AG20443 (cell line): ENCODE measurements around the gene GJE1.

Experiments used
- DNase-seq: peaks from one replicate; pipeline ENCODE4 v3.0.0; 2012; ENCODE audit warnings: low spot score, mixed read lengths

GJE1 gene

GRCh38 chr6:142165227-142165626 is 32.5 kb downstream of the GJE1 start:
- no peak for DNase-seq

GRCh38 chr6:142167071-142167470 is 34.3 kb downstream of the GJE1 start:
- no peak for DNase-seq

GRCh38 chr6:142167486-142167885 is 34.8 kb downstream of the GJE1 start:
- DNase-seq, result no peak

- no peak for DNase-seq
Observed at GRCh38 chr6:142171351-142171750, 38.6 kb downstream of the GJE1 start.

GRCh38 chr6:142172758-142173157 is 40.0 kb downstream of the GJE1 start:
- DNase-seq, result no peak

- DNase-seq, result no peak
Observed at GRCh38 chr6:142173980-142174379, 41.3 kb downstream of the GJE1 start.

GRCh38 chr6:142174703-142175102 is 42.0 kb downstream of the GJE1 start:
- no peak for DNase-seq

GRCh38 chr6:142178129-142178528 is 45.4 kb downstream of the GJE1 start:
- DNase-seq, result no peak

GRCh38 chr6:142182004-142182403 is 49.3 kb downstream of the GJE1 start:
- DNase-seq, result no peak

GRCh38 chr6:142183351-142183750 is 50.6 kb downstream of the GJE1 start:
- no peak for DNase-seq

- no peak for DNase-seq
Observed at GRCh38 chr6:142184307-142184706, 51.6 kb downstream of the GJE1 start.
